Activated T-cell treated with anti-CD3 and anti-CD28 coated beads for 24 hours (primary cell): Measurements from ENCODE around the gene COL20A1.

Source experiments
- DNase-seq: peaks from one replicate; pipeline ENCODE4 v3.0.0-alpha.2; 2020; ENCODE audit warnings: low read depth

The COL20A1 gene

GRCh38 chr20:63363013-63363957, 70.3 kb downstream of the COL20A1 start:
- no peak for DNase-seq

DNA sequence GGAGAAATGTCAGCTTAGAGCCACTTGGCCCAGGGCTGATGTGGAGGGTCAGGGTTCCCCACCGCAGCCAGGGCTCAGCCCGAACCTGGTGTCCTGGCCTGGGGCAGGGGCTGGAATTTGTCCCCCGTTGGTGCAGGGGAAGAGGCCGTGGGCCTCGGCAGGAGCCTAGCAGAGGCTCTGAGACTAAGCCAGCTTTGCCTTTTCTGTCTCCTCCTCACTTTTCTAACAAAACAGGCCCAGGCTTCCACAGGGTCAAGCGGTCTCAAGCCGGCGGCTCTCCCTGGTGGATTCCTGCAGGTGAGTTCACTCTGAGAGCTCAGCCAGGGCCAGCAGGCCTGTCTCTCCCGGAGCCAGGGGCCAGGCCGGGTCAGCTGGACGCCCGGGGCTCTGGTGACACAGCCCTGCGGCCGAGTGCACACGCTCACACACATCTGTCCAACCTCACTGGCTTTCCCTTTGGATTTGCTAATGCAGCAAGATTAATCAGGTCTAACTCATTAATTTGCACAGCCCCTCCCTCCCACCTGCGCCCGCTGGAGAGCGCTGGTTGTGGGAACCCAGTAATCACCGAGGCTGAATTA, 71.1 kb downstream of the COL20A1 start:
- DNase-seq, result no peak

DNA sequence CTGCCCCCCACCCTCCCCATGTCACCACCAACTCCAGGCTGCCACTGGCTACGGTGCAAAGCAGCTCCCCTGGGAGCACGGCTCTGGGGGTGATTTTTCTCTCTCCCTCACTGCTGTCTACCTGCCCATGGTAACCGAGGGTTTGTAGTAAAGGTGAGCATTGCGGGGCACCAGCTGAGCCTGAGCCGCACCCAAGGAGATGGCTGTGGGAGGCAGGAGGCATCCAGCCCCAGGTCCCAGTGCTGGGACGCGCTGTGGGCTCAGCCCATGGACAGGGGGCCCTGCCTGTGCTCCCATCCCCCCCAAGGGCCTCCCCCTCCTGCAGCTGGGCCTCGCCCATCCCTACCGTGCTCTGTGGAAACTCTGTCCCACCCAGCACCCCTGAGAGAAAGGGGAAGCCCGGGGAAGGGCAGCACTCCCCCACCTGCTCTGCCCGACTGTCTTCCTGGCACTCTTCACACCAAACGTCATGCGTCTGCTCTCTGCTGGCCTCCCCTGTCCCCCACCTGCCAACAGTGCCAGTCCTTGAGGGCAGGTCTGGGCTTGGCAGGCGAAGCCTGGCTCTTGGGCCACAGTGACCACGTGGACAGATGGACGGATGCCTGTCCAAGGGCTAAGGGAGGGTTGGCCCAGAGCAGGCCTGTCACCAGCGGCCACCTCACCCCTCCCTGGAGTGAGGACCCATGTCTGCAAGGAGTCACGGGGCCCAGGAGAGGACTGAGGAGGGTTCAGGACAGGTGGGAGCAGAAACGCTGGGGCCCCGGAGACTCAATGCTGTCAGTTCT, 72.0 kb downstream of the COL20A1 start:
- no peak for DNase-seq

- DNase-seq, result no peak
Observed at GRCh38 chr20:63365601-63366389, 72.8 kb downstream of the COL20A1 start.

DNA sequence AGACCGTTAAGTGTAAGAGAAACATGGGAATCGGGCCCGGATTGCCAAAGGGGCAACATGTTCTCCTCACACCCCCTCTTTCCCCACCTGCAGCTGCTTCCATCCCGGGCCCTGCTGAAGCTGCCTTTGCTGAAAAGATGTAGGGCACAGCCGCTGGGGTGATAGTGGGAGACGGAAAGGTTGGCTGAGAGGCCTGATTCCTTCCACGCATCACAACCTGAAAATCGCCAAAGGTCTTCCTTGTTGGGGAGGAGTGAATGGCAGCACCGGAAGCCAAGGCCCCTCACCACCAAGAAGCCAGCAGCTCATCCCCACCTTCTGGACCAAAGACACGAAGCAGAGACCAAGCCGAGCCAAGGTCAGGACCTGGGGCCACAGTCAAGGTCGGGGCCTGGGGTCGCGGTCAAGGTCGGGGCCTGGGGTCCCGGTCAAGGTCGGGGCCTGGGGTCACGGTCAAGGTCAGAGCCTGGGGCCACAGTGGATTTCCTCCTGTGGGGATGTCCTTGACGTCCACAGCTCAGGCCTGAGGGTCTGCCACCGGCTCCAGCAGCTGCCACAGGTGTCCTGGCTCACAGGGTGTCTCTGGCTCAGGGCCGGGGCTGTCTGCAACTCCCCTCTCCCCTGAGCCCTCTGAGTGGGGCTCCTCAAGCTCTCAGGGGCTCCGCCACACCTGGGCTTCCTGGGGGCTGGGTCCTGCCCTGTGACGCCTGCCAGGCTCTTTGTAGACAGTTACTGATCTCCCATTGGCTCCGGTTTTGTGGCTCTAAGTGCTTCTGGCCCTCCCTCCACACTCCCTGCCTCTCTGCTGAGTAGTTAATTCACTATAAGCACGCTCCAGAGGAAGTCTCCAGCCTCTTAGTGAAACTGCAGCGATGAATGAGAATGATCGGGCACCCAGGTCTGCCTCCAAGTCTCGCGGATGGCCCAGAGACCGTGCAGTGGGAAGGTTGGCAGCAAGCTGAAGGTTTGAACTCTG, 73.7 kb downstream of the COL20A1 start:
- DNase-seq, result no peak

GRCh38 chr20:63367446-63368055, 74.6 kb downstream of the COL20A1 start:
- no peak for DNase-seq

DNA sequence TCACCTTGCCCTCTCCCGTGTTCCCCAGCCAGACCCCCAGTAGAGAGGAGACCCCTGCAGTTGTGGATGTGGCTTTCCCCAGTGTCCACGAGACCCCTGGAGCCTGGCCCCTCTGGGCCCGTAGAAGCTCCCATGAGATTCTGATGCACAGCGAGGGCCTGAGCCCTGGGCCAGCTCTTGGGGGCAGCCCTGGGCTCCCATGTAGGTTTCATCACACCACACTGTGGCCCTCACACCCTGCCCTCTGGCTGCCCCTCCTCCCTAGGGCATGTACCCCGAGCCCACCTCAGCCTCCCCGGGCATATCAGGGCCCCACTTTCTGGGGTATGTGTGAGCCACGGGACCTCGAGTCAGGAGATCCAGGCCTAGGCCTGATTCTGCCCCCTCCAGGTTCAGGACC, 75.2 kb downstream of the COL20A1 start:
- no peak for DNase-seq

DNA sequence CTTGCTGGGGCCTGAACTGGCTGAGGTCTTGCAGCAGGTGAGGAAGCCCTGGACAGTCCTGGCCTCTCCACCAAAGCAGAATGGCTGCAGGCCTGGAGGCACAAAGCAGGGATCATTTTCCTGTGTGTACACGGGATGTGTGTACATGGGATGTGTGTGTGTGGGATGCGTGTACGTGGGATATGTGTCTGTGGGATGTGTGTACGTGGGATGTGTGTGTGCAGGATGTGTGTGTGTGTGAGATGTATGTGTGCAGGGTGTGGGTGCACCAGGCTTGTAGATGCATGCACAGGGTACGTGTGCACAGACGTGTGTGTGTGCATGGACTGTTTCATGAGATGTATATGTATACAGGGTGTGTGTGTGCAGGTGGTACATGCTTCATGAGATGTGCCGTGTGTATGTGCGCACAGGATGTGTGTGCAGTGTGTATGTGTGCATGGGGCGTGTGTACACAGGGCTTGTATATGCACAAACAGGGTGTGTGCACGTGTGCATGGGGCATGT, 76.1 kb downstream of the COL20A1 start:
- DNase-seq, result no peak

DNA sequence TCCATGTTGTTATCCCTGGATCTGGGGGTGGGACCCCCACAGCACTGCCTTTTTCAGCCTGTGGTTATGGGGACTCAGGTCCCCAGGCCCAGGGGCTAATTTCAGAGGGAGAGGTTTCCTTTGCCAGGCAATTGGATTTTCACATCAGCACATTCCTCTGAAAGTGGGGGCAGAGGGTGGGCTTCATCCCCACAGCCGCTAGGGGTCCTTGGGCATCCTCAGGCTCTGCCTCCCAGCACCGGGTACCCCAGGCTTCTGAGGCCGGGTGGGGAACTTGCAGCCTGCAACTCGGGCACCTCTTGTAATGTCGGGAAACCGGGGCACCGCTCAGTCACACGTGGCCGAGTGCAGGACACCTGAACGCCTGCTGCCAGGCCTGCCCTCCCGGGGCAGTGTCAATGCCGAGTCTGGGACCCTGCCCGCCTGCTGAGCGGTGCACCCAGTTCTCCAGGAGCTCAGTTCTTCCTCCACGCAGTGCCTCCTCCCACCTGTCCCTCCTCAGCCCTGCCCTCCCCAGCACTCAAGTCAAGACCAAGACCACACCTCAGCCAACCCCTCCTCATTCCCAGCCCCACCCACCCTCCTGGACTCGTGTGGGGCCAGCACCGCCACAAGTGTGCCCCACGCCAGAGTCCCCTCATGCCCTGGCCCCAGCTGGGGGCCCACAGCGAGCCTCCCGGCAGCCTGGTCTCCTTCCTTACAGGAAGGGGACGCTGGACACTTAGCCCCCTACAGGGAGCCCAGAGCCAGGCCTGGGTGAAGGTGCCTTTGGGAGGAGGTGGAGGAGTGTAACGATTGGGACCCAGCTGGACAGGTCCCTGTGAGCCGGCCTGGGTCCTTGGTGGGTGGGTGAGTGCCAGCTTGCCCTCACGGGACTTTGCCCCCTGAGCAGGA, 77.0 kb downstream of the COL20A1 start:
- no peak for DNase-seq

GRCh38 chr20:63370618-63371187, 77.7 kb downstream of the COL20A1 start:
- no peak for DNase-seq

DNA sequence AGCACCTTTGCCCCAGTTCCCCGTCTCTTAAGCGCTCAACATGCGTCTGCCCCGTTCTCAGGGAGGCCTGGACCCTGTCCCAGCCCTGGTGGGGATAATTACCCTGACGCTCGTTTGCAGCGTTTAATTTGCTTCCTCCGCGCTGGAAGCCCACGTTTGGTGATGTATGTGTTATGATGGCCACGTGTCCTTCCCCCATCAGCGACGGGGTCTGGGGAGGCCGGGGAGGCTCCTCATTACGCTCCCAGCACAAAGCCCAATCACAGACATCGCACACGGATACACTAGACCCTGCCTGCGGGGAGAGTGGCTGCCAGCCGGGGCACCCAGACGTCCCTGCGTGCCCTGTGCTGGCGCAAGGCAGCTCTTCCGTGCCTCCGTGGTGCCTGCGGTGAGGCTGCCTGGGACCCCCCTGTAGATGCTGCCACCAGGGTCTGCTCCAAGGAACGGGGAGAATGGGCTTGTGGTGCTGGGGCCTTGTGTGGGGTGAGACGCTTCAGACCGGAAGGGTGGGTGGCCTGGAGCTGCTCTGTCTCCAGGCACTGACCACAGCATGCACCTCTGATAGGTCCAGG, 78.4 kb downstream of the COL20A1 start:
- DNase-seq, result no peak

- no peak for DNase-seq
Observed at GRCh38 chr20:63372971-63373885, 80.2 kb downstream of the COL20A1 start.

- DNase-seq, result no peak
Observed at GRCh38 chr20:63373996-63374395, 81.0 kb downstream of the COL20A1 start.

DNA sequence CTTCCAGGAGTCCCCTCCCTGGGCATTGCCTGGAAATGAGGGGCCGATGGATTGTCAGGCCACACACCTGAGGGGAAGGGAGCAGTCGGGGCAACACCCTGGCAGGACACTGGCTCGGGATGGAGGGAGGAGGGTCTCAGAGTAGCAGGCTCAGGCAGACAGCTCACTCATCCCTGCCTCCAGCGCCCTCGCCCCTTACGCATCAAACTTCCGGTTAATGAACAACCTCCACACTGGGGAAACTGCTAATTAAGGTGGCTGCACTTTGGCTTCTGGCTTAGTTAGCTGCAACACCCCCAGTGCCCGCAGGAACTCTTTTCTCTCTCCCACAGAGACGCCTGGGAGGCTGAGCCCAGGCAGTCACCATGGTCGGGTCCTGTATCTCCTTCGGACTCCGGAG, 81.5 kb downstream of the COL20A1 start:
- DNase-seq, result no peak

GRCh38 chr20:63375438-63375837, 82.5 kb downstream of the COL20A1 start:
- no peak for DNase-seq

DNA sequence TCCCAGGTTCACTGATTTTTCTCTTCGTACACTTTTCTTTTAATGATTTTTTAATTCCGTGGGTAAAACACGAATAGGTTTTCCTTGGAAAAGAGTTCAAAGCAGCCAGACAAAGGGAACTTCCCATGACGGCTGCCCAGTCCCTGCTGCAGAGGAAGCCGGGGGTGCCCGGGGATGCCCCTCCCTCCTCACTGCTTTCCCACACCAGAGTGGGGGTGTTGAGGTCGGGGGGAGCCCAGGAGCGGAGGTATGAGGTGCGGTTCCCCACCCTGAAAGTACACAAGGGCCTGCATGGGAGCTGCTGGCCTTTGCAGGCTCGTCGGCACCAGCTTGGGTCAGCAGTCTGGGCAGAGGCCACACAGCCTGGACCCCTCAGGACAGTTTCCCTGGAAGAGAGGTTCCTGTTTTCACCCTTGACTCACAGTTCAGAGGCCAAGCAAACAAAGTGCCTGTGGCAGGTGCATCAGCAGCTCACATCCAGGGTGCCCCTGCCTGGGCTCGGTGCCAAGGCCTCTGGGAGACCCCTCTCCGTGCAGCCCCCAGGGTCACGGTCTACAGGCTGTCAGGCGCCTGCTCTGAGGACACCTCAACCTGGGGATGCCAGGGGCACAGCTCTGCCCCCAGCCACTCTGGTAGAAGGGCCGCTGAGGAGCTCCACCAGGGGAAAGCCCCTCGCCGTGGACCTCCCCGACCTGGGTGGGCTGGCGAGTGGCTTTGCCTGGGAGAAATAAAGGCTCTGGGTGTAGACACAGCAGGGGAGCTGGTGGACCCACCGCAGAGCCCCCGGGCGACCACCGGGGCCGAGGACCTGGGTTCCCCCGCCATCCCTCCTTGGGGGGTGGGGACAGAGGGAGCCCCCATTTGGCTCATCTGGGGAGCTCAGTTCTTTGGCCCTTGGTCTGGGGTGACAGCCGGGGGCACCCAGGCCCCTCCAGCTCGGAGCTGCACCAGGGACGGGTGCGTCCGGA, 83.6 kb downstream of the COL20A1 start:
- DNase-seq, result no peak
